Loucy (cell line): ENCODE data around the gene SHFL.

Source experiments
- H2AFZ ChIP-seq: fragments of 200-600 bp; sonication (generic); 2 replicates; pipeline ENCODE4 v1.6.0; 2016; ENCODE audit warnings: antibody characterized with exemption, mild to moderate bottlenecking, low read length, moderate library complexity
- H3F3A ChIP-seq: fragments of 200-600 bp; 2 replicates; pipeline ENCODE4 v1.6.0; 2016; ENCODE audit warnings: antibody characterized with exemption, low read depth, mild to moderate bottlenecking
- H3K27me3 ChIP-seq: fragments of 200-600 bp; sonication (generic); 2 replicates; pipeline ENCODE4 v1.6.1; 2014; ENCODE audit warnings: low read length, mild to moderate bottlenecking; ENCODE audit not compliant: insufficient read depth, poor library complexity, severe bottlenecking
- H3K36me3 ChIP-seq: fragments of 200-600 bp; sonication (generic); 2 replicates; pipeline ENCODE4 v1.6.1; 2016; ENCODE audit warnings: low read length; ENCODE audit not compliant: insufficient read depth
- H3K4me1 ChIP-seq: fragments of 200-600 bp; sonication (generic); 2 replicates; pipeline ENCODE4 v1.5.1; 2014; ENCODE audit warnings: low read length, mild to moderate bottlenecking; ENCODE audit not compliant: insufficient read depth, poor library complexity, severe bottlenecking
- H3K4me2 ChIP-seq: fragments of 200-600 bp; sonication (generic); 2 replicates; pipeline ENCODE4 v1.6.0; 2014; ENCODE audit warnings: antibody characterized with exemption, low read length, low read depth, mild to moderate bottlenecking; ENCODE audit not compliant: poor library complexity, severe bottlenecking
- H3K4me3 ChIP-seq: fragments of 200-600 bp; sonication (generic); 2 replicates; pipeline ENCODE4 v1.5.1; 2014; ENCODE audit warnings: low read length, mild to moderate bottlenecking, mixed read lengths; ENCODE audit not compliant: poor library complexity, severe bottlenecking
- H3K79me2 ChIP-seq: fragments of 200-600 bp; sonication (generic); 2 replicates; pipeline ENCODE4 v1.6.1; 2014; ENCODE audit warnings: low read length; ENCODE audit not compliant: insufficient read depth
- H3K9ac ChIP-seq: fragments of 200-600 bp; sonication (generic); 2 replicates; pipeline ENCODE4 v1.6.0; 2014; ENCODE audit warnings: mild to moderate bottlenecking, low read depth, low read length, moderate library complexity; ENCODE audit not compliant: poor library complexity, severe bottlenecking
- H3K9me2 ChIP-seq: fragments of 200-600 bp; sonication (generic); replicated peaks from 2 replicates; pipeline ENCODE4 v1.6.1; 2016; ENCODE audit warnings: low read depth, low read length, mixed read lengths
- H3K9me3 ChIP-seq: fragments of 200-600 bp; sonication (generic); 2 replicates; pipeline ENCODE4 v1.6.1; 2014; ENCODE audit warnings: mild to moderate bottlenecking, antibody characterized with exemption, low read length, low read depth; ENCODE audit not compliant: insufficient read depth
- H4K20me1 ChIP-seq: fragments of 200-600 bp; sonication (generic); 2 replicates; pipeline ENCODE4 v1.6.0; 2014; ENCODE audit warnings: antibody characterized with exemption, low read length, mild to moderate bottlenecking; ENCODE audit not compliant: insufficient read depth, poor library complexity, severe bottlenecking
- EZH2phosphoT487 ChIP-seq: fragments of 200-600 bp; IDR thresholded peaks from 2 replicates; pipeline ENCODE4 v1.6.1; 2018; ENCODE audit warnings: antibody characterized with exemption, mild to moderate bottlenecking, moderate library complexity, borderline replicate concordance
- TF ChIP-seq, protein P1 (sequence below): fragments of 200-600 bp; sonication (generic); conservative IDR thresholded peaks from 2 replicates; pipeline ENCODE4 v1.5.1; 2014; ENCODE audit warnings: mild to moderate bottlenecking, antibody characterized with exemption, low read length

The SHFL gene

DNA sequence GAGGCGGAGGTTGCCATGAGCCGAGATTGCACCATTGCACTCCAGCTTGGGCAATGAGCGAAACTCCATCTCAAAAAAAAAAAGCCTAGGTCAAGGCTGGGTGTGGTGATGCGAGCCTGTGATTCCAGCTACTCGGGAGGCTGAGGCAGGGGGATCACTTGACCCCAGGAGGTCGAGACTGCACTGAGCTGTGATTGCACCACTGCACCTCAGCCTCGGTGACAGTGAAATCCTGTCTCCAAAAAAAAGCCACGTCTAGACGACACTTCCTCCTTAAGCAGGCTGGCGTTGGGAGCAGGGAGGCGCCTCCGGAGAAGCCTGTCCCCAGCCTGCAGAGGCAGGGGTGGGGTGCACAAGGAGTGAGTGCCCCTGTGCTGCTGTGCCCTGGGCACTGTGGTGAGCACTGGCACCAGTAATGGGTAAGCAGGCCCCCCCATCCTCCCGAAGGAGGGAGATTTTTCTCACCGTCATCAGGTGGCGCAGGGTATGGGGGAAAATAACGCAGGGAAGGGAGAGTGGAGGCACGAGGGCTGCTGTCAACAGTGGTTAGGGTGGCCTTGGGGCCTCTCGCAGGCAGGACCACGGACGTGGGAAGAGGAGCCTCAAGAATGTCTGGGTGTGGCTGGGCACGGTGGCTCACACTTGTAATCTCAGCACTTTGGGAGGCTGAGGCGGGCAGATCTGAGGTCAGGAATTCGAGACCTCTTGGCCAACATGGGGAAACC lies 26.1 kb downstream of the SHFL start:
- Histone ChIP-seq H3K4me2 (no peak overlapping the region), H4K20me1 (peaks cover 62% of the 10 kb centered on the region), H3K9me3 (no peaks in the 10 kb centered on the region), H3K36me3 (peaks cover 59% of the 10 kb centered on the region; the same call in 1 of the 2 replicates), H3K9me2 (no peaks in the 10 kb centered on the region), H3F3A (peaks cover 6% of the 10 kb centered on the region; the same call in 1 of the 2 replicates), H3K9ac (no peak overlapping the region), H3K79me2 (peaks cover 54% of the 10 kb centered on the region), H2AFZ (no peak overlapping the region), H3K27me3 (no peaks in the 10 kb centered on the region), H3K4me3 (no peak overlapping the region), H3K4me1 (peaks cover 3% of the 10 kb centered on the region)
- TF ChIP-seq, protein P1, sequence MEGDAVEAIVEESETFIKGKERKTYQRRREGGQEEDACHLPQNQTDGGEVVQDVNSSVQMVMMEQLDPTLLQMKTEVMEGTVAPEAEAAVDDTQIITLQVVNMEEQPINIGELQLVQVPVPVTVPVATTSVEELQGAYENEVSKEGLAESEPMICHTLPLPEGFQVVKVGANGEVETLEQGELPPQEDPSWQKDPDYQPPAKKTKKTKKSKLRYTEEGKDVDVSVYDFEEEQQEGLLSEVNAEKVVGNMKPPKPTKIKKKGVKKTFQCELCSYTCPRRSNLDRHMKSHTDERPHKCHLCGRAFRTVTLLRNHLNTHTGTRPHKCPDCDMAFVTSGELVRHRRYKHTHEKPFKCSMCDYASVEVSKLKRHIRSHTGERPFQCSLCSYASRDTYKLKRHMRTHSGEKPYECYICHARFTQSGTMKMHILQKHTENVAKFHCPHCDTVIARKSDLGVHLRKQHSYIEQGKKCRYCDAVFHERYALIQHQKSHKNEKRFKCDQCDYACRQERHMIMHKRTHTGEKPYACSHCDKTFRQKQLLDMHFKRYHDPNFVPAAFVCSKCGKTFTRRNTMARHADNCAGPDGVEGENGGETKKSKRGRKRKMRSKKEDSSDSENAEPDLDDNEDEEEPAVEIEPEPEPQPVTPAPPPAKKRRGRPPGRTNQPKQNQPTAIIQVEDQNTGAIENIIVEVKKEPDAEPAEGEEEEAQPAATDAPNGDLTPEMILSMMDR, result no peak
- no peak for TF ChIP-seq EZH2phosphoT487

DNA sequence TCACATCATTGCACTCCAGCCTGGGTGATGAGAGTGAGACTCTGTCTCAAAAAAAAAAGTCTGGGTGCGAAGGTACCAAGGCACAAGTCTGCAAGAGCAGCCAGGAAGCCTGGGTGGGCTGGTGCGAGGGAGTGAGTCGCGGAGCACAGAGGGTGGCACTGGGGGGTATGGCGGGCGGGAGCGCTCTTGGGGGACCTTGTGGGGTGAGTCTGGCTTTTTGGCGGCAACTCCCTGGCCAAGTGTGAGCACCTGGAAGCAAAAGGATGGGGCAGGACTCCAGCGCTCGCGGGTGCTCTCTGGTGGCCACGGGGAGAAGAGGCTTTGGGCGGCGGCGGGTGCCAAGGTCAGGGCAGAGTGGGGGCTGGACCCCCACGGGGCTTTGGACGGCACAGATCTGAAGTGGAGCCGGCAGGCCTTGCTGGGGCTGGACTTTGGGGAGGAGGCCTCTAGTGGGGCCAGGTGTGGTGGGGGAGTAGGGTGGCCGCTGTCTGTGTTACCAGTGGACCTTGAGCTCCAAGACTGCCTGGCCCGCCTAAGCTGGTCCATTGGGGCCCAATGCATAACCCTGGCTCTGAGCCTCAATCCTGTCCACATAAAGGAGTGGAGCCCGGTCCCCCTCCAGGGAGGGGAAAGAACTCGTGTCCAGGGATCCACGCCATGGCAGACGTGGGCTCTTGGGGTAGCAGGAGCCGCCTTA lies 26.9 kb downstream of the SHFL start:
- no peaks in the 10 kb centered on the region for H3K9me2 ChIP-seq
- no peak overlapping the region for H3K4me3 ChIP-seq
- H3K36me3 ChIP-seq, result peaks cover 50% of the 10 kb centered on the region; the same call in 1 of the 2 replicates
- H3K79me2 ChIP-seq, result peaks cover 52% of the 10 kb centered on the region
- no peaks in the 10 kb centered on the region for H3K9me3 ChIP-seq
- H3F3A ChIP-seq, result peaks cover 6% of the 10 kb centered on the region; the same call in 1 of the 2 replicates
- no peak for TF ChIP-seq EZH2phosphoT487
- TF ChIP-seq, protein P1, result peak; percentile 49
- no peak overlapping the region for H3K9ac ChIP-seq
- no peaks in the 10 kb centered on the region for H3K27me3 ChIP-seq
- no peak overlapping the region for H2AFZ ChIP-seq
- peaks cover 7% of the 10 kb centered on the region for H3K4me1 ChIP-seq
- peaks cover 62% of the 10 kb centered on the region for H4K20me1 ChIP-seq
- no peak overlapping the region for H3K4me2 ChIP-seq

DNA sequence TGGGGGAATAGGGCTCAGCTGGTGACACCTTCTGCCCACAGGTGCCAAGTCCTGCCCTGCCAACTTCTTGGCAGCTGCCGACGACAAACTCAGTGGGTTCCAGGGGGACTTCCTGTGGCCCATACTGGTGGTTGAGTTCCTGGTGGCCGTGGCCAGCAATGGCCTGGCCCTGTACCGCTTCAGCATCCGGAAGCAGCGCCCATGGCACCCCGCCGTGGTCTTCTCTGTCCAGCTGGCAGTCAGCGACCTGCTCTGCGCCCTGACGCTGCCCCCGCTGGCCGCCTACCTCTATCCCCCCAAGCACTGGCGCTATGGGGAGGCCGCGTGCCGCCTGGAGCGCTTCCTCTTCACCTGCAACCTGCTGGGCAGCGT lies 27.5 kb downstream of the SHFL start:
- no peaks in the 10 kb centered on the region for H3K9me2 ChIP-seq
- H3K36me3 ChIP-seq, result peaks cover 45% of the 10 kb centered on the region; the same call in 1 of the 2 replicates
- peaks cover 57% of the 10 kb centered on the region for H4K20me1 ChIP-seq
- no peak overlapping the region for H2AFZ ChIP-seq
- peaks cover 7% of the 10 kb centered on the region for H3K4me1 ChIP-seq
- H3F3A ChIP-seq, result peaks cover 6% of the 10 kb centered on the region; the same call in 1 of the 2 replicates
- H3K9me3 ChIP-seq, result no peaks in the 10 kb centered on the region
- H3K4me2 ChIP-seq, result no peak overlapping the region
- H3K27me3 ChIP-seq, result no peaks in the 10 kb centered on the region
- H3K79me2 ChIP-seq, result peaks cover 52% of the 10 kb centered on the region; the same call in 1 of the 2 replicates
- no peak overlapping the region for H3K9ac ChIP-seq
- TF ChIP-seq EZH2phosphoT487, result no peak
- TF ChIP-seq, protein P1, result no peak
- H3K4me3 ChIP-seq, result no peak overlapping the region
